Dendritic cell treated with granulocyte-macrophage colony-stimulating factor and Interleukin-4, amounts not matched to agents 40 ng/mL and 50 ng/mL, for 4 days (primary cell): Measurements from ENCODE around the gene ARAP2.

Source experiments
- H3K27ac Mint-ChIP-seq: one replicate; pipeline ENCODE4 v1.8.0; 2022; ENCODE audit warnings: mild to moderate bottlenecking, mixed read lengths
- H3K27me3 Mint-ChIP-seq: one replicate; pipeline ENCODE4 v1.8.0; 2022; ENCODE audit warnings: mild to moderate bottlenecking, mixed read lengths
- H3K36me3 Mint-ChIP-seq: one replicate; pipeline ENCODE4 v1.8.0; 2022; ENCODE audit warnings: low read depth, mixed read lengths
- H3K4me1 Mint-ChIP-seq: one replicate; pipeline ENCODE4 v1.8.0; 2022; ENCODE audit warnings: low read depth, mixed read lengths
- H3K4me3 Mint-ChIP-seq: one replicate; pipeline ENCODE4 v1.8.0; 2022; ENCODE audit warnings: mild to moderate bottlenecking, moderate library complexity, mixed read lengths
- H3K9me3 Mint-ChIP-seq: one replicate; pipeline ENCODE4 v1.8.0; 2022; ENCODE audit warnings: mixed read lengths
- intact Hi-C: fragments of 100-400 bp; cut with micrococcal nuclease; formaldehyde crosslinking; loops from one replicate; pipeline ENCODE4 v1.15.0; 2022

ARAP2 gene

GRCh38 chr4:36242629-36243354, 1.5 kb downstream of the ARAP2 start:
- Mint-ChIP-seq H3K4me3 (peak overlapping the region; percentile 86), H3K27me3 (peaks cover 4% of the 10 kb centered on the region), H3K4me1 (peaks cover 38% of the 10 kb centered on the region), H3K36me3 (peaks cover 34% of the 10 kb centered on the region), H3K9me3 (peaks cover 7% of the 10 kb centered on the region), H3K27ac (peak overlapping the region; percentile 91)
- intact Hi-C loops, result loop anchor here (5.0 kb wide), 1 partner anchor 80 kb away; no protein-coding TSS in a partner anchor

GRCh38 chr4:36241771-36242170, 2.5 kb downstream of the ARAP2 start:
- H3K9me3 Mint-ChIP-seq, result peaks cover 15% of the 10 kb centered on the region
- H3K27me3 Mint-ChIP-seq, result peaks cover 4% of the 10 kb centered on the region
- intact Hi-C loops, result loop anchor here (5.0 kb wide), 1 partner anchor 81 kb away; no protein-coding TSS in a partner anchor
- H3K36me3 Mint-ChIP-seq, result peaks cover 45% of the 10 kb centered on the region
- peak overlapping the region; percentile 91 for H3K27ac Mint-ChIP-seq
- H3K4me3 Mint-ChIP-seq, result peak overlapping the region; percentile 86
- peaks cover 41% of the 10 kb centered on the region for H3K4me1 Mint-ChIP-seq

GRCh38 chr4:36237366-36238313, 6.7 kb downstream of the ARAP2 start:
- H3K4me3 Mint-ChIP-seq, result no peak overlapping the region
- intact Hi-C loops, result no loop called here
- peaks cover 69% of the 10 kb centered on the region for H3K36me3 Mint-ChIP-seq
- no peak overlapping the region for H3K27ac Mint-ChIP-seq
- peaks cover 53% of the 10 kb centered on the region for H3K4me1 Mint-ChIP-seq
- peaks cover 27% of the 10 kb centered on the region for H3K9me3 Mint-ChIP-seq
- no peaks in the 10 kb centered on the region for H3K27me3 Mint-ChIP-seq

DNA sequence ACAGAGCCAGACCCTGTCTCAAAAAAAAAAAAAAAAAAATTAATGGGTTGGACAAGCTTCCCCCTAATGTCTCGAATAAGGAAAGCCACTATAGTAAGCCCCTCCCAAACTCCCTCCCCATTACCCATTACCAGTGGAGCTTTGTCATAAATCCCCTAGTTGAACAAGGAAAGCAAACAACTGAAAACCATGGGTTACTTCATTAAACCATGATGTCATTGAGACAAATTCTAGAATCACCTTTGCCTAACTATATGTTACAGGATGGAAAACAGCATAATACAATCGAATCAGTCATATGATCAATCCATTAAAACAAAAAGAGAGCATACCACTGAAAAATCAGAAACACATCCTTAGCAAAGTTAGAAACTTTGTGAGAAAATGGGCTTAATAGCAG, 8.2 kb downstream of the ARAP2 start:
- Mint-ChIP-seq H3K27ac (no peak overlapping the region), H3K4me3 (no peak overlapping the region), H3K36me3 (peaks cover 73% of the 10 kb centered on the region), H3K4me1 (peaks cover 59% of the 10 kb centered on the region), H3K9me3 (peaks cover 35% of the 10 kb centered on the region), H3K27me3 (no peaks in the 10 kb centered on the region)
- intact Hi-C loops, result no loop called here

DNA sequence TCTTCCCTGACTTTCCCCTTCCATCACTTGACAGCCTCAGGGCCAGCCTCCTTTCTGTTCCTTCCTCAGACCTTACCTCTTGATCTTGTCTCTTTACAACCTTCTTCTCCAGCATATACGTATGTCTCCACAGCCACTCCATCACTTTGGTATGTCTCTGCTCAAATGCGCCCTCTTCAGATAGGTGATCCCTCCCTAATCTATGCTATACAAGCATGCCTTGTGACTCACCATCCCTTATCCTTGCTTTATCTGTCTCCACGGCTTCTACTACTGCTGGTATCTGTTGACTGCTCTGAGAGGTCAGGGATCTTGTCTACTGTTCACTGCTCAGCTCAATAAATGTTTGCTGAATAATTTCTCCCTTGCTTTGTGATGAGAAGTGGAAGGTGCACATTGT, 9.0 kb downstream of the ARAP2 start:
- H3K27ac Mint-ChIP-seq, result no peak overlapping the region
- no peak overlapping the region for H3K4me3 Mint-ChIP-seq
- peaks cover 35% of the 10 kb centered on the region for H3K9me3 Mint-ChIP-seq
- H3K4me1 Mint-ChIP-seq, result peaks cover 56% of the 10 kb centered on the region
- H3K36me3 Mint-ChIP-seq, result peaks cover 73% of the 10 kb centered on the region
- intact Hi-C loops, result no loop called here
- H3K27me3 Mint-ChIP-seq, result no peaks in the 10 kb centered on the region

DNA sequence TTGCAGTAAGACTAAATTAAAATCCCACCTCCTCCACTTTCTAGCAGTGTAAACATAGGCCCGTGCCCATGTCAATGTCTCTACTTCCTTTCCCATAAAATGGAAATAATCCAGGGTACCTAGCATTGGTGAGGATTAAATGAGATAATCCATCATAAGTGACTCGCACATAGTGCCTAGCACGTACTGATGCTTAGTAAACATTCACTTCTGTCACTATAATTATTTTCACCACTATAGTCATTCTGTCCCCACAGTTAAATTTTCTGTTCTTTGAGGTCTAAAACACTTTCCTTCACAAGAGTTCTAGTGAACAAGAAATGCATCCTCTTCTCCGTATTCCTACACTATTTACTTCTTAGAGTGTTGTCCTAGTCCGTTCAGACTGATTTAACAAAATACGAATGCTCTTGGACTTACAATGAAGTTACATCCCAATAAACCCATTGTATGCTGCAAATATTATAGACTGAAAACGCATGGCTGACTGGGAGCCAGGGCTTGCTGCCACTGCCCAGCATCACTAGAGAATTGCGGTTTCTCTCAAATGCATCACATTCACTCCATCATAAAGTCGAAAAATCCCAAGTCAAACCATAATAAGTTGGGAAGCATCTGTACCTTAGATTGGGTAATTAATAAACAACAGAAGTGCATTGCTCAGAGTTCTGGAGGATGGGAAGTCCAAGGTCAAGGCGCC, 10.6 kb downstream of the ARAP2 start:
- peaks cover 35% of the 10 kb centered on the region for H3K9me3 Mint-ChIP-seq
- no peak overlapping the region for H3K4me3 Mint-ChIP-seq
- H3K4me1 Mint-ChIP-seq, result peaks cover 46% of the 10 kb centered on the region
- H3K36me3 Mint-ChIP-seq, result peaks cover 67% of the 10 kb centered on the region
- no peak overlapping the region for H3K27ac Mint-ChIP-seq
- no peaks in the 10 kb centered on the region for H3K27me3 Mint-ChIP-seq
- intact Hi-C loops, result no loop called here

DNA sequence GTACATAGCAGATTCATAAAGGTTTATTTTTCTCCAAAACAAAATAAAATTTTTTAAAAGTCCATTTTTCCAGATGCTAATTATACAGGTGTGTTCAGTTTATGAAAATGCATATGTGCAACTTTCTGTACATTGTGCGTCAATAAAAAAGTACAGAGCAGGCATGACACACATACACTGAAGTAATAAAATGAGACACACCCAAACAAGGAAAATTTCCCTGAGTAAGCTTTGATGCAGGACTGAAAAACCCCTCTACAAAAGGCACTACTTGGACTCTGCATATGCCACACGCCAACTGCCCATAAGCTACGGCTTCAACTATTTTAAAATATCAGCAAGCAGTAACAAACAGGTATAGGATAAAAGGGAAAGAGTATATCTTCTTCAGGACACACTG, 13.8 kb downstream of the ARAP2 start:
- Mint-ChIP-seq H3K4me1 (peaks cover 44% of the 10 kb centered on the region), H3K4me3 (no peak overlapping the region), H3K9me3 (peaks cover 19% of the 10 kb centered on the region), H3K36me3 (peaks cover 61% of the 10 kb centered on the region), H3K27me3 (no peaks in the 10 kb centered on the region), H3K27ac (no peak overlapping the region)
- intact Hi-C loops, result no loop called here

DNA sequence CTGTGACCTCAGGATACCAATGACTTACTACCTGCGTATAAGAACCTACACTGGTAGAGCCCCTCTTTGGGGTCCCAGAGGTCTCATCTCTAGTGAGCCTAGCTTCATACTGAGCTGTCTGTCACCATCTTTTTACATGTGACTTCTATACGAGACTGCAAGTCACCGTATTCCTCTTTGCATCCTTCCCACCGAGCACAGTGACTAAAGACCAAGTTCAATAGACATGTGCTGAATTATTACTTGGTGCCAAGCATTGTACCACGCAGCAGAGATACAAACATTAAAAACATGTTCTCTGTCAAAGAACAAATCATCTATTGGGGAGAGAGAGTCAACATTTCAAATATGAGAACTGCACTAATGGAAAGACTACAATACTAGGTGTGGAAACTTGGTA, 16.4 kb downstream of the ARAP2 start:
- Mint-ChIP-seq H3K4me3 (no peak overlapping the region), H3K9me3 (peaks cover 11% of the 10 kb centered on the region), H3K27ac (no peak overlapping the region), H3K27me3 (no peaks in the 10 kb centered on the region), H3K4me1 (peaks cover 38% of the 10 kb centered on the region), H3K36me3 (peaks cover 43% of the 10 kb centered on the region)
- intact Hi-C loops, result no loop called here

GRCh38 chr4:36226430-36227227, 17.7 kb downstream of the ARAP2 start:
- Mint-ChIP-seq H3K4me1 (peaks cover 29% of the 10 kb centered on the region), H3K9me3 (no peaks in the 10 kb centered on the region), H3K36me3 (peaks cover 36% of the 10 kb centered on the region), H3K4me3 (no peak overlapping the region), H3K27me3 (no peaks in the 10 kb centered on the region), H3K27ac (no peak overlapping the region)
- intact Hi-C loops, result no loop called here

- Mint-ChIP-seq H3K4me3 (no peak overlapping the region), H3K36me3 (peaks cover 36% of the 10 kb centered on the region), H3K9me3 (no peaks in the 10 kb centered on the region), H3K27ac (peak overlapping the region; percentile 19), H3K4me1 (peaks cover 26% of the 10 kb centered on the region), H3K27me3 (no peaks in the 10 kb centered on the region)
- intact Hi-C loops, result no loop called here
Measured at GRCh38 chr4:36224972-36225903, 19.1 kb downstream of the ARAP2 start.

DNA sequence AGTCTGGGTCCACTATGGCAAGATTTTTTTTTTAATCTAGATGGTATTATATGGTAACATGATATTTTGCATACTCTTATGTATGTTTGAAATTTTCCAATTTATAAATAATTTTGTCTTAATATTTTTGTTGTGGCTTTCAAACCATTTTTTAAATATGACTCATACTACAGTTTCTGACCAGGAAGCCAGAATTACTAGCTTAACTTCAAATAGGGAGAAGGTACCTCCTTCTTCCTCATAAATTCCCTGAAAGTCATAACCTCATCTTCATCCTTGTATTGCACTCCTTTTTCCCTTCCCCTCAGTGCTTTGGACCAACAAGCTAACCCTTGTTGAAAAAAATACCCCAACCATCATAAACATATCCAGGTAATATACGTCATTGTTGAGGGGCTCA, 21.6 kb downstream of the ARAP2 start:
- no peak overlapping the region for H3K4me3 Mint-ChIP-seq
- peaks cover 39% of the 10 kb centered on the region for H3K4me1 Mint-ChIP-seq
- H3K27ac Mint-ChIP-seq, result no peak overlapping the region
- peaks cover 27% of the 10 kb centered on the region for H3K36me3 Mint-ChIP-seq
- intact Hi-C loops, result no loop called here
- no peaks in the 10 kb centered on the region for H3K9me3 Mint-ChIP-seq
- no peaks in the 10 kb centered on the region for H3K27me3 Mint-ChIP-seq

GRCh38 chr4:36220776-36221175, 23.5 kb downstream of the ARAP2 start:
- Mint-ChIP-seq H3K27ac (no peak overlapping the region), H3K9me3 (no peaks in the 10 kb centered on the region), H3K4me1 (peaks cover 34% of the 10 kb centered on the region), H3K4me3 (no peak overlapping the region), H3K36me3 (peaks cover 15% of the 10 kb centered on the region), H3K27me3 (no peaks in the 10 kb centered on the region)
- intact Hi-C loops, result no loop called here
